ENCODE results near the gene ATP6V0C.
"Not testable (repeated sequence)": the region's sequence is repeated elsewhere in the genome, so short reads cannot be mapped to it uniquely, and the experiment has no call there.

The ATP6V0C gene

DNA sequence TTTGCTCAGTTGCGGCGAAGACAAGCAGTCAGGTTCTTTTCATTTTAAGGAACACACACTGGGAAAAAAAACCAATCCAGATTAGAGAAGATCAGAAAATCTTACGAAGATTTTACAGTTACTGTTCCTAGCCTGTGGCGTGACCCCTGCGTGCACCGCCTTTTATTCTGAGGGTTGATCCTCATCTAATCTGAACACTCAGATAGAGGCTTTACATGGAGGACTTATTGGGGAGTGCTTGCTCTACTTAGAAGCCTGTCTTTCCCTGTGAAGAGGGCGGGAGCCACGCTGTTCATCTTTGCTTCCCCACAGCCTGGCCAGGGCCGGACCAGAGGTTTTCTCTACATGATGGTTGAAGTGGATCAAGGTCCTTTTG lies 37.4 kb upstream of the ATP6V0C start:
- H3K27ac ChIP-seq: peak overlapping the region; percentile 81

DNA sequence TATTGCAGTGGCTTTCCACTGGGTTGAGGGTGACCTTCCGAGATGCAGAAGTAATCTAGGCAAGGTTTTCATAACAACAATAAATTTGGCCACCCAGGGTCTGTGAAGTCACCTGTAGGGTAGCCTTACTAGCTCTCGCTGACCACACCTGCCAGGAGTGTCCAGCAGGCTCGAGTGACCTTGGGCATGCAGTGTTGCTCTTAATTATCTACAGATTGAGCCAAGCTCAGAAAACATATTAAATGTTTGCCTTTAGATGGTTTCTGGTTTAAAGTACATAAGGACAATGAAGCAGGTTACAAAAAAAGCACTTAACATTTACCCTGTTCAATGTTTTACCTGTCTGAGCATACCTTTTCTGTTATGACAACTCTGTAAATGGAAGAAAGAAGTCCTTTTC lies 37.0 kb upstream of the ATP6V0C start:
- H3K27ac ChIP-seq: peak overlapping the region; percentile 81
- TF ChIP-seq, protein P1, sequence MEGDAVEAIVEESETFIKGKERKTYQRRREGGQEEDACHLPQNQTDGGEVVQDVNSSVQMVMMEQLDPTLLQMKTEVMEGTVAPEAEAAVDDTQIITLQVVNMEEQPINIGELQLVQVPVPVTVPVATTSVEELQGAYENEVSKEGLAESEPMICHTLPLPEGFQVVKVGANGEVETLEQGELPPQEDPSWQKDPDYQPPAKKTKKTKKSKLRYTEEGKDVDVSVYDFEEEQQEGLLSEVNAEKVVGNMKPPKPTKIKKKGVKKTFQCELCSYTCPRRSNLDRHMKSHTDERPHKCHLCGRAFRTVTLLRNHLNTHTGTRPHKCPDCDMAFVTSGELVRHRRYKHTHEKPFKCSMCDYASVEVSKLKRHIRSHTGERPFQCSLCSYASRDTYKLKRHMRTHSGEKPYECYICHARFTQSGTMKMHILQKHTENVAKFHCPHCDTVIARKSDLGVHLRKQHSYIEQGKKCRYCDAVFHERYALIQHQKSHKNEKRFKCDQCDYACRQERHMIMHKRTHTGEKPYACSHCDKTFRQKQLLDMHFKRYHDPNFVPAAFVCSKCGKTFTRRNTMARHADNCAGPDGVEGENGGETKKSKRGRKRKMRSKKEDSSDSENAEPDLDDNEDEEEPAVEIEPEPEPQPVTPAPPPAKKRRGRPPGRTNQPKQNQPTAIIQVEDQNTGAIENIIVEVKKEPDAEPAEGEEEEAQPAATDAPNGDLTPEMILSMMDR (conservative IDR thresholded peaks at IDR 0.05): no peak

More for the DNA sequence above, 37.4 kb upstream of the ATP6V0C start:
- TF ChIP-seq, protein P1 (conservative IDR thresholded peaks at IDR 0.05): no peak

DNA sequence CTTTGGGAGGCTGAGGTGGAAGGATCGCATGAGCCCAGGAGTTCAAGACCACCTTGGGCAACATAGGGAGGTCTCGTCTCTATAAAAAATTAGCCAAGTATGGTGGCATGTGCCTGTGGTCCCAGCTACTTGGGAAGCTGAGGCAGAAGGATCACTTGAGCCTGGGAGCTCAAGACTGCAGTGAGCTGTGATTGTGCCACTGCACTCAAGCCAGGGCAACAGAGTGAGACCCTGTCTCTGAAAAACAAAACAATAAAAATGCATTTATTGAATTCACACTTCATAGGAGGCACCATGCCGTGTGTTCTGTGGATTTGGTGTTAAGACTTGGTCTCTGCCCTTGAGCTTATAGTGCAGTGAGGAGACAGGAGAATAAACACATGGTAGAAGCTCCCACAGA lies 36.4 kb upstream of the ATP6V0C start:
- no peak overlapping the region for H3K27ac ChIP-seq

DNA sequence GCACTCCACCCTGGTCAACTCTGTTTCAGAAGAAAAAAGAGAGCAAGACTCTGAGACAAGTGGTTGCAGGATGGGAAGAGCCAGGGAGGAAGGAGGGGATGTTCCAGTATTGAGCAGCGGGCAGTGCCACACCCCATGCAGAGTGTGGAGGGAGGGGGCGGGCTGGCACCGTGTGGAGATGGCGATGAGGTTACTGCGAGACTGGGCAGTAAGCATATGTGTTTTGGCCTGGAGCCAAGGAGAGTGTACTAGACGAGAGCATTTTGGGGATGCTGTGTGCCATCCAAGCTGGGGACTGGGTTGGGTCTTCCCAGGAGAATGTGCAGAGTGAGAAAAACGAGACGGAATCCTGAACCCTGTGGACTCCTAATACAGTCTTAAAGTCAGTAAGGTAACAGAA lies 35.5 kb upstream of the ATP6V0C start:
- no peak overlapping the region for H3K27ac ChIP-seq
- TF ChIP-seq, protein P1 (conservative IDR thresholded peaks at IDR 0.05): no peak

More for the DNA sequence above, 36.4 kb upstream of the ATP6V0C start:
- TF ChIP-seq, protein P1 (conservative IDR thresholded peaks at IDR 0.05): no peak

DNA sequence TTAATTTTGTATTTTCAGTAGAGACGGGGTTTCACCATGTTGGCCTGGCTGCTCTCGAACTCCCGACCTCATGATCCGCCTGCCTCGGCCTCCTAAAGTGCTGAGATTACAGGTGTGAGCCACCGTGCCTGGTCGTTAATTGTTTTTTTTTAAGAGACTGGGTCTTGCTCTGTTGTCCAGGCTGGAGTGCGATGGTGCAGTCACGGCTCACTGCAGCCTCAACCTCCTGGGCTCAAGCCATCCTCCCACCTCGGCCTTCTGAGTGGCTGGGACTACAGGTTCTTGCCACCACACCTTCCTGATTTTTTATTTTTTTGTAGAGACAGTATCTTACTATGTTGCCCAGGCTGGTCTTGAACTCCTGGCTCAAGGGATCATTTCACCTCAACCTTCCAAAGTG lies 33.8 kb upstream of the ATP6V0C start:
- H3K27ac ChIP-seq: not testable (repeated sequence)

DNA sequence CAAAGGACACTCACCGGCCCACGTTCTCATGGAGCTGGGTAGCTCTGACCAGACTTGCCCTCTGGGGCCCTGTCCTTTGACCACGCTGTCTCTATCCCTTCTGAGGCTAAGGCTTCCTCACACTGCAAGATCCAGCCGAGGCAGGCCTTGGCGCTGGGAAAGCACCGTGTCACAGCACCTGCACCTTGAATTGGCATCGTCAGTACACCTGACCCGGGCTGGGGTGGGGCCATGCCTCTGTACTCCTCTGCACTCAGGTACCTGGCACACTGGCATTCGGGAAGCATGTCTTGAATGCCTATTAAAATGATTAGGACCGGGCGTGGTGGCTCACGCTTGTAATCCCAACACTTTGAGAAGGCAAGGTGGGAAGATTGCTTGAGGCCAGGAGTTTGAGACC lies 32.8 kb upstream of the ATP6V0C start:
- no peak overlapping the region for H3K27ac ChIP-seq
- TF ChIP-seq, protein P1 (conservative IDR thresholded peaks at IDR 0.05): no peak

DNA sequence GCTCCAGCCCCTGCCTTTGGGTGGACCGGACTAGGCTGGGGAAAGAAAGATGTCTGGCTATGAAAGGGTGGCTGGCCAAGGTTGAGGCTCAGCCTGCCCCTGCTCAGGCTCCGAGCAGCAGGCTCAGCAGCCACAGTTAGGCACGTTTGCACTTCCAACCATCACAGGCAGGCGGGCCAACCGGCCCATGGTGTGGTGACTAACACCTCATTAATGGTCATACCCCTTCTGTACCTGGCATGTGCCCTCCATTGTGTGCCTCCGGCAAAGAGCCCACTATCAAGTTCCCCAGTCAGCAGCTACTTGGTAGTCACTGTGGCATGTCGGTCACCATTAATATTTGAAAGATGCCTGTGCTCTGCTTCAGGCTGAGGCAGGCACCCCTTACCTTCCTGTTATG lies 32.1 kb upstream of the ATP6V0C start:
- TF ChIP-seq, protein P1 (conservative IDR thresholded peaks at IDR 0.05): no peak
- H3K27ac ChIP-seq: no peak overlapping the region

DNA sequence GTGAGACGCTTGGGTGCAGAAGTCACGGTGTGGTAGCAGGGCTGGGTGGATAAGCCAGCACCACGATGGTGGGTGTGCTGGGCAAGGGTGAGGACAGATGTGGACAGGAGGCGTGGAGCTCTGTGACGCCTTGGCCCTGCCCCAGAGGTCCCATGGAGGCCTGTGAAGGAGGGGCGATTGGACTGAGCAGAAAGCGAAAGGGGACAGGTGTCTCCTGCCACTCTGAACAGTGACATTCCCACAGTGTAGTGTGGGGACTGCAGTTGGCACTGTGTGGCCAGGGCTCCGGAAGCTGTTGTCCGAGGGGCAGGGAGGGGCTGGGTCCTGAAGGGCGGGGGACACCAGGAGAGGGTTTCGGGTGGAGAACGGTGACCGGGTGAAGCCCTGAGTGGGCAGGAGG lies 31.5 kb upstream of the ATP6V0C start:
- TF ChIP-seq, protein P1 (conservative IDR thresholded peaks at IDR 0.05): no peak
- no peak overlapping the region for H3K27ac ChIP-seq
